Smooth muscle cell (in vitro differentiated cells): ENCODE results near the gene ATP13A1. TPM values are rescaled to one million over a fixed set of nuclear protein-coding genes. Genes with fewer than 3 reads are reported as not detected.

Experiments used
- DNase-seq: peaks from one replicate; lab custom pipeline; 2025; ENCODE audit not compliant: unreplicated experiment; lab: John Stamatoyannopoulos, UW
- H2AFZ ChIP-seq: fragments of 200-600 bp; sonication (generic); 2 replicates; pipeline ENCODE4 v1.6.0; 2016; ENCODE audit warnings: antibody characterized with exemption, low read depth, mild to moderate bottlenecking
- H3F3A ChIP-seq: fragments of 200-600 bp; sonication (generic); 2 replicates; pipeline ENCODE4 v1.6.0; 2017; ENCODE audit warnings: antibody characterized with exemption, low read depth
- H3K27ac ChIP-seq: fragments of 200-600 bp; sonication (generic); 2 replicates; pipeline ENCODE4 v1.5.1; 2016; ENCODE audit warnings: low read depth, mild to moderate bottlenecking
- H3K27me3 ChIP-seq: fragments of 200-600 bp; sonication (generic); 2 replicates; pipeline ENCODE4 v1.6.1; 2016; ENCODE audit warnings: low read depth, mild to moderate bottlenecking
- H3K36me3 ChIP-seq: fragments of 200-600 bp; sonication (generic); 2 replicates; pipeline ENCODE4 v1.5.1; 2016; ENCODE audit warnings: low read depth
- H3K4me1 ChIP-seq: fragments of 200-600 bp; sonication (generic); 2 replicates; pipeline ENCODE4 v1.5.1; 2016; ENCODE audit warnings: low read depth
- H3K4me2 ChIP-seq: fragments of 200-600 bp; sonication (generic); 2 replicates; pipeline ENCODE4 v1.6.0; 2016; ENCODE audit warnings: mild to moderate bottlenecking
- H3K4me3 ChIP-seq: fragments of 200-600 bp; sonication (generic); 2 replicates; pipeline ENCODE4 v1.5.1; 2016; ENCODE audit warnings: mild to moderate bottlenecking
- H3K79me2 ChIP-seq: fragments of 200-600 bp; sonication (generic); 2 replicates; pipeline ENCODE4 v1.6.0; 2016; ENCODE audit warnings: low read depth, mild to moderate bottlenecking
- H3K9ac ChIP-seq: fragments of 200-600 bp; sonication (generic); 2 replicates; pipeline ENCODE4 v1.6.0; 2016; ENCODE audit warnings: low read depth
- H3K9me3 ChIP-seq: fragments of 200-600 bp; sonication (generic); replicated peaks from 2 replicates; pipeline ENCODE4 v1.5.1; 2016; ENCODE audit warnings: low read depth
- H4K20me1 ChIP-seq: fragments of 200-600 bp; sonication (generic); 2 replicates; pipeline ENCODE4 v1.6.0; 2016; ENCODE audit warnings: low read depth
- CTCF ChIP-seq: fragments of 200-600 bp; sonication (generic); IDR thresholded peaks from 2 replicates; pipeline ENCODE4 v1.5.1; 2017; ENCODE audit warnings: borderline replicate concordance, mild to moderate bottlenecking, antibody characterized with exemption; ENCODE audit not compliant: insufficient read depth, poor library complexity, severe bottlenecking
- WGBS: methylation state at CpG from one replicate; pipeline ENCODE4 v1.1.7; 2016; ENCODE audit warnings: low lambda C conversion rate; 5-methylcytosine and 5-hydroxymethylcytosine counted together
- polyA plus RNA-seq: library from polyadenylated mRNA; unstranded; fragments of >200 nt; fragmentation: Nextera tagmentation; extraction: Ambion mirVana; gene quantifications from 2 replicates; pipeline ENCODE4 v1.2.1, GENCODE V29; 2016
- total RNA-seq: library from RNA; depleted of rRNA; stranded (reverse); fragments of >200 nt; gene quantifications from 2 replicates; pipeline ENCODE4 v1.2.3, GENCODE V29; 2014

ATP13A1 gene
- total and polyA plus RNA-seq, 2 experiments from 2014 or later, result 48.1 to 51.4 TPM

- H3K9ac ChIP-seq, result no peak overlapping the region
- no peak for TF ChIP-seq CTCF
- no peaks in the 10 kb centered on the region for H3K27me3 ChIP-seq
- no peak for DNase-seq
- peaks cover 3% of the 10 kb centered on the region for H3K4me1 ChIP-seq
- H3K79me2 ChIP-seq, result no peaks in the 10 kb centered on the region
- no peak overlapping the region for H3K27ac ChIP-seq
- H3K9me3 ChIP-seq, result no peaks in the 10 kb centered on the region
- WGBS, result 95% methylated on average over 14 of the region's 53 CpGs
- no peak overlapping the region for H3K4me2 ChIP-seq
- no peak overlapping the region for H2AFZ ChIP-seq
- no peaks in the 10 kb centered on the region for H3K36me3 ChIP-seq
- H4K20me1 ChIP-seq, result no peaks in the 10 kb centered on the region
- no peak overlapping the region for H3K4me3 ChIP-seq
- H3F3A ChIP-seq, result no peaks in the 10 kb centered on the region
Observed at GRCh38 chr19:19637523-19638251, 25.8 kb downstream of the ATP13A1 start.

GRCh38 chr19:19637186-19637522 lies 26.3 kb downstream of the ATP13A1 start:
- no peaks in the 10 kb centered on the region for H3K36me3 ChIP-seq
- no peak overlapping the region for H3K9ac ChIP-seq
- H3K27ac ChIP-seq, result no peak overlapping the region
- no peaks in the 10 kb centered on the region for H3K9me3 ChIP-seq
- H3K79me2 ChIP-seq, result no peaks in the 10 kb centered on the region
- H2AFZ ChIP-seq, result no peak overlapping the region
- no peak for TF ChIP-seq CTCF
- no peak overlapping the region for H3K4me2 ChIP-seq
- no peaks in the 10 kb centered on the region for H3K27me3 ChIP-seq
- no peak overlapping the region for H3K4me3 ChIP-seq
- WGBS, result 93% methylated on average over 9 of the region's 27 CpGs
- H3K4me1 ChIP-seq, result no peaks in the 10 kb centered on the region
- no peaks in the 10 kb centered on the region for H3F3A ChIP-seq
- no peak for DNase-seq
- H4K20me1 ChIP-seq, result no peaks in the 10 kb centered on the region

DNA sequence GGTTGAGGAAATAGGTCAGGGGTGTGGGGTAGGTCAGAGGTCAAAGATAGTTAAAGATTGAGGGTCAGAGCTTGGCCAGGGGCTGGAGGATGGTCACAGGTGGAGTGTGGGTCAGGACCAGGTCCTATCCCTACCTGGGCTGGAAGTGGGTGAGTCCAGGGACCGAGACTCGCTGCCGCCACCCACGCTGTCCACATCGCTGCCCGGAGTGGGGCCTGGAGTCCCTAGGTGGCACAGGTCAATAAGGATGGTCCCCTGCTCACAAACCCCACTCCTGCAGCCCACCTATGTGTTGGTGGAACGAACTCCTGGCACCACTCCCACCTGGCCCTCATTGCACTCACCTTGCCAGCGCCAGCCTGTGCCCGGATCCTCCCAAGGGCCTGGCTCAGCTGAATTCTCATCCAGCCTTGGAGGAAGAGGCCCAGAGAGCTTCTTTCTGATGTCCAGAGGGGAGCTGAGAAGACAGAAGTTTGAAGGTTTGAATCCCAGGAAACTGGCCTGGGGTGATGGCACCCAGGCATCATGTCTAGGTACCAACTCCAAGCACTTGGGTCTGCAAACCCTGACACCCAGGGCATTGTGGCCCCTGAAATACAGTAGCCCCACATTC lies 26.8 kb downstream of the ATP13A1 start:
- Histone ChIP-seq H3K36me3 (no peaks in the 10 kb centered on the region), H3K4me3 (no peak overlapping the region), H3K9ac (no peak overlapping the region), H3K27me3 (no peaks in the 10 kb centered on the region), H3K79me2 (no peaks in the 10 kb centered on the region), H3K27ac (no peak overlapping the region), H2AFZ (no peak overlapping the region), H4K20me1 (no peaks in the 10 kb centered on the region), H3K4me2 (no peak overlapping the region), H3K4me1 (no peaks in the 10 kb centered on the region), H3K9me3 (no peaks in the 10 kb centered on the region), H3F3A (no peaks in the 10 kb centered on the region)
- TF ChIP-seq CTCF, result no peak
- DNase-seq, result no peak
- WGBS, result 97% methylated on average over 9 of the region's 9 CpGs

- Histone ChIP-seq H3K79me2 (no peaks in the 10 kb centered on the region), H3K4me3 (no peak overlapping the region), H2AFZ (no peak overlapping the region), H3K9me3 (no peaks in the 10 kb centered on the region), H3K4me2 (no peak overlapping the region), H3K27me3 (no peaks in the 10 kb centered on the region), H3K4me1 (no peaks in the 10 kb centered on the region), H3K27ac (no peak overlapping the region), H4K20me1 (no peaks in the 10 kb centered on the region), H3F3A (no peaks in the 10 kb centered on the region), H3K9ac (no peak overlapping the region), H3K36me3 (no peaks in the 10 kb centered on the region)
- 99% methylated on average over 14 of the region's 14 CpGs for WGBS
- DNase-seq, result no peak
- TF ChIP-seq CTCF, result no peak
Observed at GRCh38 chr19:19635313-19635702, 28.2 kb downstream of the ATP13A1 start.
